Smooth muscle cell (in vitro differentiated cells): ENCODE measurements around the gene HIVEP3. TPM values are rescaled to one million over a fixed set of nuclear protein-coding genes. Genes with fewer than 3 reads are reported as not detected.

Experiments used
- DNase-seq: peaks from one replicate; lab custom pipeline; 2025; ENCODE audit not compliant: unreplicated experiment; lab: John Stamatoyannopoulos, UW
- H2AFZ ChIP-seq: fragments of 200-600 bp; sonication (generic); 2 replicates; pipeline ENCODE4 v1.6.0; 2016; ENCODE audit warnings: antibody characterized with exemption, low read depth, mild to moderate bottlenecking
- H3F3A ChIP-seq: fragments of 200-600 bp; sonication (generic); 2 replicates; pipeline ENCODE4 v1.6.0; 2017; ENCODE audit warnings: antibody characterized with exemption, low read depth
- H3K27ac ChIP-seq: fragments of 200-600 bp; sonication (generic); 2 replicates; pipeline ENCODE4 v1.5.1; 2016; ENCODE audit warnings: low read depth, mild to moderate bottlenecking
- H3K27me3 ChIP-seq: fragments of 200-600 bp; sonication (generic); 2 replicates; pipeline ENCODE4 v1.6.1; 2016; ENCODE audit warnings: low read depth, mild to moderate bottlenecking
- H3K36me3 ChIP-seq: fragments of 200-600 bp; sonication (generic); 2 replicates; pipeline ENCODE4 v1.5.1; 2016; ENCODE audit warnings: low read depth
- H3K4me1 ChIP-seq: fragments of 200-600 bp; sonication (generic); 2 replicates; pipeline ENCODE4 v1.5.1; 2016; ENCODE audit warnings: low read depth
- H3K4me2 ChIP-seq: fragments of 200-600 bp; sonication (generic); 2 replicates; pipeline ENCODE4 v1.6.0; 2016; ENCODE audit warnings: mild to moderate bottlenecking
- H3K4me3 ChIP-seq: fragments of 200-600 bp; sonication (generic); 2 replicates; pipeline ENCODE4 v1.5.1; 2016; ENCODE audit warnings: mild to moderate bottlenecking
- H3K79me2 ChIP-seq: fragments of 200-600 bp; sonication (generic); 2 replicates; pipeline ENCODE4 v1.6.0; 2016; ENCODE audit warnings: low read depth, mild to moderate bottlenecking
- H3K9ac ChIP-seq: fragments of 200-600 bp; sonication (generic); 2 replicates; pipeline ENCODE4 v1.6.0; 2016; ENCODE audit warnings: low read depth
- H3K9me3 ChIP-seq: fragments of 200-600 bp; sonication (generic); replicated peaks from 2 replicates; pipeline ENCODE4 v1.5.1; 2016; ENCODE audit warnings: low read depth
- H4K20me1 ChIP-seq: fragments of 200-600 bp; sonication (generic); 2 replicates; pipeline ENCODE4 v1.6.0; 2016; ENCODE audit warnings: low read depth
- WGBS: methylation state at CpG from one replicate; pipeline ENCODE4 v1.1.7; 2016; ENCODE audit warnings: low lambda C conversion rate; 5-methylcytosine and 5-hydroxymethylcytosine counted together
- polyA plus RNA-seq: library from polyadenylated mRNA; unstranded; fragments of >200 nt; fragmentation: Nextera tagmentation; extraction: Ambion mirVana; gene quantifications from 2 replicates; pipeline ENCODE4 v1.2.1, GENCODE V29; 2016
- total RNA-seq: library from RNA; depleted of rRNA; stranded (reverse); fragments of >200 nt; gene quantifications from 2 replicates; pipeline ENCODE4 v1.2.3, GENCODE V29; 2014
- TF ChIP-seq, protein P1 (sequence below): fragments of 200-600 bp; sonication (generic); IDR thresholded peaks from 2 replicates; pipeline ENCODE4 v1.5.1; 2017; ENCODE audit warnings: borderline replicate concordance, mild to moderate bottlenecking, antibody characterized with exemption; ENCODE audit not compliant: insufficient read depth, poor library complexity, severe bottlenecking

HIVEP3 gene
- total and polyA plus RNA-seq, 2 experiments from 2014 or later = 2.1 to 6.4 TPM

DNA sequence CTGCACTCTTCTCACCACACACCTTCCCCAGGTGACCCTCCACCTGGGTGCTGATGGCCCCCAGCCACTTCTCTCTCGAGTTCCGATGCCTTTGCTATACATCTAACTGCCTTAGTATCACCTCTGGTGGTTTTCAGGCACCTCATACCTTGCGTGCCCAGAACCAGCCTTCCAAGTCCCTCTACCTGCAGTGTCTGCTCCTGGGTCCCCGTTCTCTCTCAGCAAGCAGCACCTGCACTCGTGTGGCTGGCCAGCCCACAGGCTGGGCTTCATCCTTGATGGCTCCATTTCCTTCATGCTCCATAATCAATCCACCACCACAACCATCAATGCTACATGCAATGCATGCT is 385.0 kb downstream of the HIVEP3 start:
- Histone ChIP-seq H3K4me2 (no peak overlapping the region), H3K79me2 (no peaks in the 10 kb centered on the region), H3K27me3 (no peaks in the 10 kb centered on the region), H2AFZ (no peak overlapping the region), H3K27ac (no peak overlapping the region), H3F3A (no peaks in the 10 kb centered on the region), H4K20me1 (peaks cover 42% of the 10 kb centered on the region), H3K9me3 (no peaks in the 10 kb centered on the region), H3K36me3 (no peaks in the 10 kb centered on the region), H3K4me3 (no peak overlapping the region), H3K9ac (no peak overlapping the region), H3K4me1 (no peaks in the 10 kb centered on the region)
- 98% methylated on average over 5 of the region's 5 CpGs for WGBS
- TF ChIP-seq, protein P1, sequence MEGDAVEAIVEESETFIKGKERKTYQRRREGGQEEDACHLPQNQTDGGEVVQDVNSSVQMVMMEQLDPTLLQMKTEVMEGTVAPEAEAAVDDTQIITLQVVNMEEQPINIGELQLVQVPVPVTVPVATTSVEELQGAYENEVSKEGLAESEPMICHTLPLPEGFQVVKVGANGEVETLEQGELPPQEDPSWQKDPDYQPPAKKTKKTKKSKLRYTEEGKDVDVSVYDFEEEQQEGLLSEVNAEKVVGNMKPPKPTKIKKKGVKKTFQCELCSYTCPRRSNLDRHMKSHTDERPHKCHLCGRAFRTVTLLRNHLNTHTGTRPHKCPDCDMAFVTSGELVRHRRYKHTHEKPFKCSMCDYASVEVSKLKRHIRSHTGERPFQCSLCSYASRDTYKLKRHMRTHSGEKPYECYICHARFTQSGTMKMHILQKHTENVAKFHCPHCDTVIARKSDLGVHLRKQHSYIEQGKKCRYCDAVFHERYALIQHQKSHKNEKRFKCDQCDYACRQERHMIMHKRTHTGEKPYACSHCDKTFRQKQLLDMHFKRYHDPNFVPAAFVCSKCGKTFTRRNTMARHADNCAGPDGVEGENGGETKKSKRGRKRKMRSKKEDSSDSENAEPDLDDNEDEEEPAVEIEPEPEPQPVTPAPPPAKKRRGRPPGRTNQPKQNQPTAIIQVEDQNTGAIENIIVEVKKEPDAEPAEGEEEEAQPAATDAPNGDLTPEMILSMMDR = no peak
- no peak for DNase-seq

DNA sequence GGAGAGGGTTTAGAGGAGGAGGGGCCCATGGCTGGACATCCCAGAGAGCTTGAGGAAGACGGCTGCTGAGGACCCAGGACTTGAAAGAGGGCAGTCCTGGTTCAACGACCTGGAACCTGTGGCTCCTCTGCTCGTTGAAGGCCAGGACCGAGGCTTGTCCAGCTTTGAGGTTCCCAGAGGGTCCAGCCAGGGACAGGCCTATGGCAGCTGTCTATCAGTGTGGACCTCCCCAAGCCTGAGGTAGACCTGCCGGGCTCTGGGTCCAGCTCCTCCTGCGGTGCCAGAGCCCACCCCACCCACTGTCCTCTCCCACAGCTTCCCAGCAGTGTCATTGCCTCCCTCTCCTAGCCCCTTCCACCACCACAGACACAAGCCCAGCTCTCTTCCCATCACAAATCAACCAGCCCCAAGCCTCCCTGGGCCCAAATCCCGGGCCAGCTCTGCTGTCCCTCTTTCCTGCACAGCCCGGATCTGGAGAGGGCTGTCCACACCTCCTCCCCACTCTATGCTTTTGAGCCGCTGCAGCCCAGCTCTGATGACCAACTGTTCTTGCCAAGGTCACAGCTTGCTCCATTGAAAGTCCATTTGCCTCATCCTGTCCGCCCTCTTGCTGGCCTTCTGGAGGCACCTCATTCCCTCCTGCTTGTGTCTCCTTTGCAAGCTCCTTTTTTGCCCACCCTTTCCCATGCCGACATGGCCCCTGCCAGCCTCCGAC is 385.5 kb downstream of the HIVEP3 start:
- H3K4me1 ChIP-seq = no peaks in the 10 kb centered on the region
- 91% methylated on average over 9 of the region's 12 CpGs for WGBS
- H3K27me3 ChIP-seq = no peaks in the 10 kb centered on the region
- TF ChIP-seq, protein P1 = no peak
- H3K9me3 ChIP-seq = no peaks in the 10 kb centered on the region
- H3K9ac ChIP-seq = no peak overlapping the region
- no peak overlapping the region for H3K4me3 ChIP-seq
- H4K20me1 ChIP-seq = peaks cover 42% of the 10 kb centered on the region
- H3F3A ChIP-seq = no peaks in the 10 kb centered on the region
- H3K79me2 ChIP-seq = no peaks in the 10 kb centered on the region
- H3K27ac ChIP-seq = no peak overlapping the region
- no peak overlapping the region for H2AFZ ChIP-seq
- no peak for DNase-seq
- no peaks in the 10 kb centered on the region for H3K36me3 ChIP-seq
- no peak overlapping the region for H3K4me2 ChIP-seq

DNA sequence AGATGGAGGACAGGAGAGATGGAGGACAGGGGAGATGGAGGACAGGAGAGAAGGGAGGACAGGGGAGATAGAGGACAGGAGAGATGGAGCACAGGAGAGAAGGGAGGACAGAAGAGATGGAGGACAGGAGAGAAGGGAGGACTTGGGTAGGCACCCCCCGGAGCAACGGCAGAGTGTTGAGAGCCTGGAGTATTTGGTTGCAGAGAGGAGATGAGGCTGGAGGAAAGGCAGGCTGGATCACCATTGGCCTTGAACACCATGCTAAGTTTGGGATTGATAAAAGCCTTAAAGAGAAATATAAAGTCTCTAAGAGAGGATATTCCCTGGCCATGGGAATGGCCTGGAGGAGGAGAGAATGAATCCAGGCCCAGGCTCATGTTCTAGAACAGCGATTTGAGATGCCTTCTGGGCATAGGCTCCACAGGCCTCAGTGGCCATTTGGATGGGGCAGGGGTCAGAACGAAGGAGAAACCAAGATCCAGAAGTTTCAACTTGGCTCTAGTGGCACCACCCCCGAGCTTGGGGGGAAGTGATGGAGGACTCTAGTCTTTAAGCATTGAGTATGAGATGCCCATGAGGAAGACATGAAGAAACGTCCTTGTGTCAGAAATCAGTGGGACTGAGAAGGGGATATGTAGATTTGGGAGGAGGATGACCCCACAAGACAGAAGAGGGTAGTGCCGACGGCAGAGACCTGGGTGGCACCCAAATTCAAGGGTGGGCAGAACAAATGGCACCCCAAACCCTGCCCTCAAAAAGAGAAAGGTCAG is 386.3 kb downstream of the HIVEP3 start:
- H3K36me3 ChIP-seq = no peaks in the 10 kb centered on the region
- no peaks in the 10 kb centered on the region for H3K79me2 ChIP-seq
- no peak for DNase-seq
- peaks cover 35% of the 10 kb centered on the region for H4K20me1 ChIP-seq
- H3F3A ChIP-seq = no peaks in the 10 kb centered on the region
- no peak overlapping the region for H3K9ac ChIP-seq
- H2AFZ ChIP-seq = no peak overlapping the region
- no peaks in the 10 kb centered on the region for H3K27me3 ChIP-seq
- no peaks in the 10 kb centered on the region for H3K9me3 ChIP-seq
- H3K4me1 ChIP-seq = no peaks in the 10 kb centered on the region
- no peak overlapping the region for H3K27ac ChIP-seq
- no peak overlapping the region for H3K4me2 ChIP-seq
- H3K4me3 ChIP-seq = no peak overlapping the region
- TF ChIP-seq, protein P1 = no peak
- 90% methylated on average over 8 of the region's 8 CpGs for WGBS
